Measurements from ENCODE around the gene TNFSF4.

The TNFSF4 gene

DNA sequence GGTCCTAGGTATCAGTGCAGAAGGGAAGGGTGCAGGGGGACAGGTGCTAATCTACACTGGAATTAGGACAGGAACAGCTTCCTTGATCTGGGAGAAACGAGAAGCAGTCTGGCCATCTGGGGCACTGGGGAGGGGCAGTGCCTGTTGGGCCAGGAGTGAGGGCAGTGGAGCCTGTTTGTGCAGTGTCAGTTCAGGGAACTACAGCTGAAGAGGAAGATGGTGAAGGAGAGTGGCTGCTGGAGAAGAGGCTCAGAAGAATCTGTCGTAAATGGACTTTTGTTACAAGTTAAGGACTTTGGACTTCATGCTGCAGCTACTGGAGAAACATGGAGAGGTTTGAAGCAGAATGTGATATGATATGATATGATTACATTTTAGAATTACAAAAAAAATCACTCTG, 3.2 kb upstream of the TNFSF4 start:
- DNase-seq, result no peak

DNA sequence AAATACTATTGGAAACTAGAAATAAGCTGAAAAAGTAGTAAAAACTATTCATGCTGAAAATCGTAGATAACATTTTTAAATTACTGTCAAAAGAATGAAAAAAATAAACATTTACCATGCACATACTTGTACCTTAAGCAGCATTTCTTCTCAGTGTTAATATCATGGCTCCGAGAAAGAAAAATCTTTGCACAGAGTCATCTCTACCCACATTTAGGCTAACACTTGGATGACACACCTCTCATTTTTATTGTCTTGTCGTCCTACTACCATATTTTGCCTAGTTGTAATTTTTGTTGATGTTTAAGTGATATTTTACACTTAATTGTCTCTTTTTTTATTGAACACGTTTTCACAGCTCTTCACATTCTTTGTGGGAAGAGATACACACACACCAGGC, 1.7 kb upstream of the TNFSF4 start:
- no peak for DNase-seq

DNA sequence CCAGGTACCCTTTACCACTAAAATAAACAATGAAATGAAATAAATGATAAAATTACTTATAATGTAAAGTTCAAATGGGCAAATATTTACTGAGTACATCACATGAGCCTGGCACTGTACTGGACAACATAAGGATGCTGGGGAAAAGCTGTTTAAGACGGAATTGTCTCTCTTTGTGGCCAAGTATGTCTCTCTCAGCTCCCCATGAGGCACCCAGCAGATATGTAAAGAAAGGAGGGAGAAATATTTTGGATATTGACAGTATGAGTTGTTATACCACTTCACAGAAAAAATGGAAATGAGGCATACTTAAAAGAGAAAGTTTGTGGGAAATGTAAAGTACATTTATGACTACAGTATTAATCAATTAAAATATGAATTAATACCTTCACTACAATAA, 1.0 kb upstream of the TNFSF4 start:
- no peak for DNase-seq

DNA sequence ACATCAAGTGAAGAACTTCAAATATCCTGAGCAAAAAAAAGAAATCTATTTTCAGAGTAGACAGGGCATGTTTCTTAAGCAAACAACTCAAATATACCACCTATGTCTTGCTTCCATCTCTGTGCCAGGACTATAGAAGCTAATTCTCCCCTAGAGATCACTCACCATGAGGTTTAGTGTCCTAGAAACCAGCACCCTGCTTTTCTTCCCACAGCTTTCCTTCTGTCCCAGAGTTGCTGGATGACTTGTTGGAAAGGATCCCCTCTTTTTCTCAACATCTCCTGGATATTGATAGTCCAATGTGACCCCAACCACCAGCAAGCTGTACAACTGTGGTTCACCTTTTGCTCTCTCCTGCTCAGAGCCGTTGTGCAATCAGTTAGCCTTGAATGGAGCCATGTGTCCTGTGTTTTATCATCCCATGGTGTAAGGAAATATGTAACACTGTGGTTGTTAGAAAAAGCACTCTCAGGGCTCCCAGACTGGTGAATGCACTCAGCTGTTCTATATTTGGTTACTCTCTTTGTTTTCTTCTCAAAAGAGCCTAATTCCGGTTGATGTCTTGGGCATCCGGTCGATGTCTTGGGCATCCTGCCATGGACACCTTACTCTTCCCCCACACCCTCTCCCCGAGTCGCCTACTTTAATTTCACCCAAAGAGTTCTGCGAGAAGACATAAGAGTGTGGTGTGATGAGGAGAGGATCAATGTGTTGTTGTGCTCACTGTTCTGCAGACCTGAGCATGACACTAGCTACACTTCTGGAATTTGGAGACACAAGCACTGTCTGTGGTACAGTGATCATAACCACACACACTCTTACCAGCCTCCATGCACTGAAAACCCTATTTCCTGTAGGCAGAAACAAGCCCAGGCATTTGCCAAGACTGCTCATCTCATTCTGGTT, 1.7 kb downstream of the TNFSF4 start:
- DNase-seq, result no peak

DNA sequence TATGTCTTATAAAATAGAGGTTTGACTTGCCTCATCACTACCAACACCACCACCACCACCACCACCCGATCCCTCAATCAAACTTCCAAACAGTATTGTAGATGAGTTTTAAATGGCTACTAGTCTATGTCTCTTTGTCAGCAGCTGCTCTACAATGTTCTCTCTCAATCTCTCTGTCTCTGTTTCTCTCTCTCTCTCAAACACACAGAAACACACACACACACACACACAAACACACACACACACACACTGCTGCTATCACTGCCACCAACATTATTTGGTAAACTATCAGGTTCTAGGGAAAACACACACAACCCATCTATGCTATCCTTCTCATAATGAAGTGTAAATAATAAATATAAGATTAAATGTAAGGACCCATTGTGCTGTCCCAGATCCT, 2.4 kb downstream of the TNFSF4 start:
- DNase-seq, result no peak

DNA sequence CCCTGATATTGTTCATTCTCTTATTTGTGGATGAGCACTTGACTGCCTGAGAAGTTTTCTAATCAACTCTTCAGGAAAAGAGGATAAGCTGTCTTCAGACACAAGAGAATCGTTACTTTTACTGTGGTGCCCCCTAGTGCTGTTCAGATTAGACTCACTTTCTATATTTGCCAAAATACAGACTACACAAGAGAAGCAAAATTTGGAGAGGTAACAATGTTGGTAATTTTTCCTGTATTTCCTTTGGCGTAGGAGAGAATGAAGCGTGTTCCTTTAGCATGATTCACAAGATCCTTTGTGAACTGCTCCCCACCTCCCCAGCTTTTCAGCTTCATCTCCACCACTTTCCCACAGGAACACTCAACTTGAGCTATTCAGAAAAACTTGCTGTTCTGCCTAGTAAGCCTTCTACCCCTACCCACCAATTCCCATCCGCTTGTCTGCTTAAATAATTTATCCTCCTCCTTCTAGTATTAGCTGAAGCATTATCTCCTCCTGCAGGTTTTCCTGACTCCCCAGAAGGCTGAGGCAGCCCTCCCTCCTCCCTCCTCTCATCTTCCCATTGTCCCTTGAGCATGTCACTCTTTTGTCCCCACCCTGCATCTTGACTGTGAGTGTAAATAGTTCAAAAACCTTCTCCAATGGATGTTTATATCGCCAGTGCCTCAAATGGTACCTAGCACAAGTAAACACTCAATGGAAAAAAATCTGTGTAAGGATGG, 4.5 kb downstream of the TNFSF4 start:
- no peak for DNase-seq

DNA sequence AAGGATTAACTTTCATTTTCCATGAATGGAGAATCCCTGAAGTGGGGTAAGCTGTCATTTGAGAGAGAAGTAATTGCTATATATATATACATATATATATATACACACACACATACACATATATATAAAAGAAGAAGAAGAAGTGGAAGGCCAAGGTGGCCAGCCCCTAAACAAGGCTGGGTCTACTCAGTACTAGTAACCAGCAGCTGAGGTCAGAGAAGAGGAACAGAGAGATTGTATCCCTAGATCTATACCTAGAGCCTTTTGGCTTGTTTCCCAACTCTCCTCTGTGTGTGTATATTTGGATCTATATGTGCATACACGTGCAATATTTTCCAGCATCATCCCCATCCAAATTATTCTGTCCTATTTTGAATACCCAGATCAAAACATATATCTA, 5.2 kb downstream of the TNFSF4 start:
- no peak for DNase-seq

DNA sequence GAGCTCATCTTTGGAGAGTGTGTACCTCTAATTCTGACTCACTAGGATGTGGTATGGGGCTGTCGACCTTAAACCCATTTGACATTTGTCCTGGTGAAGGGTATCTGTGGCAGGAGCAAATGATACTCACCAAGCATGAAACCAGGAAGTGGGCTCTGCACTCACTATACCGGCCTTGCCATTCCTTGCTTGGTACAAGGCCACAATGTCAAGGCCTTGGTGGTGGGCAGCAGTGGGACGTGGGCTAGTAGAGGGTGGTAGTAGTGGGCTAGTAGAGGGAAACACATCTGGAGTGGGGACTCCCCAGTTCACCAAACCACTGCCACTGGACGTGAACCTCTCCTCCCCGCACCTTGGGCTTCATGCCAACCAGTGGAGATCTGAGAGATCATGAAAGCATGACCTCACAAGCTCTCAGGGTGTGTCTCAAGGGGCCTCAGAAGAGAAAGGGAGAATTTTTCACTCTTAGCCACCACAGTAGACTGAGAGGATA, 11.5 kb downstream of the TNFSF4 start:
- no peak for DNase-seq

DNA sequence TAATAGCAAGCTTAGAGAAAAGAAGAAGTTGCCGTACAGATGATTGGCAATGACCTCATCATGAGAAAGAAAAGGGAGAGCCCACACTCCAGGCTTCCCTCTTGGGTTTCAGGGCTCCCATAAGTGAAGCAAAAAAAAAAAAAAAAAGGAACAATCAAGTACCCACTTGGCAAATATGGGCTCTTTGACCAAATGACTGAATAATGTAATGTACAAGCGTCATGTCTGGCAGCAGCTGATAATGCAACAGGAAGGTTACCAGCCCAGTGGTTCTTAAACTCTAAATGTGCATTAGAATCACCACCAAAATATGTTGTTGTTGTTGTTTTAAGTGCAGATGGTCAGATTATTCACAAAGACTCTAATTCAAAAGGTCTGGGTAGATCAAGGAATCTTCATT, 13.5 kb downstream of the TNFSF4 start:
- DNase-seq, result no peak

DNA sequence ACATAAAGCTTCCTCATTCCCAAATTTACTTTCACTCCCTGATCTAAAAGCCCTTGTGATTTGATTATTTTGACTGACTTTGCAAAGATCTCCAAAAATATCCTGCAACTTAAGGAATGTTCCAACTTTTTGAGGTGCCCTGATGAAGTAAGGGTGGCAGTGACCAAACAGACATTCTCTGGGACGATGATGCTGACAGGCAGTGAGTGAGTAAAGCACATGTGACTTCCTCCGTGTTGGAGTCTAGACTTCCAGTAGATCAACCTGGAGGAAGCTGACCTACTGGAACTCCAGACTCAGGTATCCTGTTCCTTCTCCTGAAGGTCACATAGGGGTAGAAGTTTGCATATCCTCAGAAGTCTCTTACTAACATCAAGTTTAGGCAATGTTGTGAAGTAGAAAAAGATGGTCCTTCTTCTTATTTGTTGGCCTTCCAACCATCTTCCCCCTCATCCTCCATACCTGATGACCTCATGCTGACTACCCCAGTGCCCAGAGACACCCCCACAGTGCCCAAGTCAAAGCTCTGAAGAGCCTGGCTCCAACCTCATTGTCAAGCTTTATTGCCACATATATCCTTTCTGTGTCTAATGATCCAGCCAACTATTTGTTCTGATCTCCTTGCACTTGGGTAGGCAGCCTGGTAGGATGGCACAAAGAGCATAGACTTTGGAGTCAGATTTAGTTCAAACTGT, 16.0 kb downstream of the TNFSF4 start:
- DNase-seq, result no peak

DNA sequence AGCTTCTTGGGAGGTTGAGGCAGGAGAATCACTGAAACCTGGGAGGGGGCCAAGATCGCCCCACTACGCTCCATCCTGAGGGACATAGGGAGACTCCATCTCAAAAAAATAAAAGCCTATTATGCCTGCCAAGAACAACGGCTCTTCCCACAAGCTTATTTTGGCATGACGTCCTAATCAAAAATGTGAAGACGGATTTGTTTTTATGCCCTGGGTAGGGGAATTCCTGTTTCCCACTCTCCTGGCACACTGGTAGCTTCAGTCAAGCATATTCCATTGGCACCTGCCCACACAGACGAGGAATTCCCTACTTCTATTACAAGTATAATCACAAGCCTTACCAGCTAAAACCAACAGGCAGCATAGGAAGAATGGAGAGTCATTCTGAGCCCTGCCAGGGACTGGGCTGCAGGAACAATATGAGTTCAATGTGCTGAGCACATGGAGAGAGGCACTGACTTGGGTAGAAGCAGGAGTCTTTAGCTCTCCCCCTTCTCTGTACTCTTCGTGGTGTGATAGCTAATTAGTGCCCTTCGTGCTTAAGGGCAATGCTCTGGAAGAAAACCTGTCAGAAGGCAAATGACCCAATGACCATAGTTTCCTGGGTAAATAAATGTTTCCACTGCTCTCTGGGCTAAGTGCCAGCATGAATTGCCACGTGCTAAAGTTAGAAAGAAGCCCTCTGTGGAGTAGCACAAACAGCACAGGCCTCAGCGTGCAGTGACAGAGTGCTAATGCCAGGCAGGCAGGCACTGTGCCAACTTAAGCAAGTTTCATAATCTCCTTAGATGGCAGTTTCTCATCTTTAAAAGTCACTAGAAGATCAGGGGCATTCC, 16.8 kb downstream of the TNFSF4 start:
- no peak for DNase-seq

DNA sequence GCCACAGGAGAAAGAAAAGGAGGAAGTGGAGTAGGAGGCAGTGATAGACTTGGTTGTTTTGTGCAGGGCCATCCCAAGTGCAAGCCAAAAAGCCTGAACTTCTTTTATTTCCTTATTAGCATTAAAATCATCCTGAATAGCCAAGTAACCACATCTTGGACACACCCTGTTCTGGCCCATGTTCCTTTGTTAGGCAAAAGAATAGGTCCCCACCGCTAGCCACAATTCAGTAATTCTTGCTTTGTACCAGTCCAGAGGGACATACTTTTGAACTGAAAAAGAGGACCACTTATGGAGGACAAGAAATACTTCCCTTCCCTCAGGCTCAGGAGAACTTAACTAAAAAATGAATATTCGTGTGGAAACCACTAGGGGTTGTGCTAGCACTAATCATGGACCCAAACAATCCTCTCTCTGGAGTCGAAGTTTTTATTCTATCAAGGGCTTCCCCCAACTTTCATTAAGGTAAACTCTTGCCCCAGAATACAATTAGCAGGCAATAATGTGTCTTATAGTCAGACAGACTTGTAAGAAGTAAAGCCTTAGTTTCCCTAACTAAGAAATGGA, 19.4 kb downstream of the TNFSF4 start:
- DNase-seq, result no peak

DNA sequence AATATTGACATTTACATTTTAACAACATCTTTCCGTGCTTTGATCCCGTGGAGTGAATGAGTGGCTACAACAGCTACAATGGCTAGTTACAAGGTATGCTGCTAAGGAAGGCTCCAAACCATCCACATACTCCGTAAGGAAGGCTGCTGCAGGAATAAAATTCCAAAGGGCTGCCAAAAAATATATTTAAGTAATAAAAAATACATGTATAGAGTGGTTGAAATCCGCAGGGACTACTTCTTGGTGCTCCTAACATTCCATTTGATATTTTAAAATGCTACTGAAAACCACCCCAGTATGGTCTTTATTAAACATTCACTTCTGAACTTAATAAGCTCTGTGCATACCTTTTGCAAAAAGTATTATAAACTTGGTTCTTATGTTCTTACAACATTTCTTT, 25.3 kb downstream of the TNFSF4 start:
- DNase-seq, result no peak

DNA sequence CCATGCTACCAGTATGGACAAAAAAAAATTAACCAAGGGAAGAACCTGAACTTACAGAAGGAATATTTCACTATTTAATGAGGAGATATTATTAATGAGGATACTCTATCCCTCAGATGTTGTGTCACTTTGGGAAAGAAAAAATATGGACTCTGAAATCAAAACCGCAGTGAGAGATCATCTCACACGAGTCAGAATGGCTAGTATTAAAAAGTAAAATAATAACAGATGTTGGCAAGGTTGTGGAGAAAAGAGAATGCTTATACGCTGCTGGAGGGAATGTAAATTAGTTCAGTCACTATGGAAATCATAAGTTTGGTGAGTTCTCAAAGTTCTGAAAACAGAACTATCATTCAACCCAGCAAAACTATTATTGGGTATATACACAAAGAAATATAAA, 30.9 kb downstream of the TNFSF4 start:
- DNase-seq, result no peak

DNA sequence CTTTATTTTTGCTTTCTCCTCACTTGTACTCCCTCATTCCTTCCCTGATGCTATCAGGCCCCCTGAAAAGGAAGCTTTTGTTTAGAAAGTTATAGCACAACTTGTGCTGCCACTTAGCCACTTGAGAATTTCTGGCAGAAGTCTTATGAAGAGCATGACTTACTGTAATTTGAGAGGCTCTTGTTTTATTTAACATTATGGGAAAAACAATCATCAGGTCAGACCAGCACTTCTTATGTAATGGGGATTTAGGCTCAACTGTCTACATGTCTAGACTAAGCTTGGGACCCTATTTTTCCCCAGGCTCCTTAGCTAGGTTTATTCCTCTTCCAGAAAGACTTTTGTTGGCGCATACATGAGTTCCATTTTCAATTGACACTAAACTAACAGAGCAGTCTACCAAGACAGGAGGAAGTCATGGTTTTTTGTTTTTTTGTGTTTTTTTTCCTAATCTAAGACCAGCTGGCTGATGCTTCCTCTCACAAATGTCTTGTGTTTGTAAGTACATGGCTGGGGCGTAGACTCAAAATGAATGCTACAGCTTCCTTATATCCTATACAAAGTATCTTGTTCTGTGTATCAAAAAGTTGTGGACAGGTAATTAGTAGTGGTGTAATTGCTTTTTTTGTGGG, 31.5 kb downstream of the TNFSF4 start:
- no peak for DNase-seq

DNA sequence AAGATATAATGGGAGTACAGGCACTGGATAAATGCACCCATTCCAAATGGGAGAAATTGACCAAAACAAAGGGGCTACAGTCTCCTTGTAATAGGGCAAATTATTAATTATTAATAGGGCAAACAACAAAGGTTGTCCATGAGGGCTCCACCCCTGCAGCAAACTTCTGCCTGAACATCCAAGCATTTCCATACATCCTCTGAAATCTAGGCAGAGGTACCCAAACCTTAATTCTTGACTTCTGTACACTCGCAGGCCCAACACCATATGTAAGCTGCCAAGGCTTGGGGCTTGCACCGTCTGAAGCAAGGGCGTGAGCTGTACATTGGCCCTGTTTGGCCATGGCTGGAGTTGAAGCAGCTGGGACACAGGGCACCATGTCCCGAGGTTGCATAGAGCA, 33.7 kb downstream of the TNFSF4 start:
- DNase-seq, result no peak

DNA sequence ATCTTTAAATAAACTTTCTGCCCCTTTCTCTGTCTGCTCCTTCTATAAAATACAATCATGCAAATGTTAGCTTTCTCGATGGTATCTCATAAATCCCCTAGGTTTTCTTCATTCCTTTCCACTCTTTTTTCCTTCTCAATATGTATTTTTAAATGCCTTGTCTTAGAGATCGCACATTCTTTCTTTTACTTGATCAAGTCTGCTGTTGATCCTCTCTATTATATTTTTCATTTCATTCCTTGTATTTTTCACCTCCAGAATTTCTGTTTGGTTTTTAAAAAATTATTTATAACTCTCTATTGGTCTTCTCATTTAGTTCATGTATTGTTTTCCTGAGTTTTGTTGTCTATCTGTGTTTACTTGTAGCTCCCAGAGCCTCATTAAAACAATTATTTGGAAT, 36.0 kb downstream of the TNFSF4 start:
- DNase-seq, result no peak

DNA sequence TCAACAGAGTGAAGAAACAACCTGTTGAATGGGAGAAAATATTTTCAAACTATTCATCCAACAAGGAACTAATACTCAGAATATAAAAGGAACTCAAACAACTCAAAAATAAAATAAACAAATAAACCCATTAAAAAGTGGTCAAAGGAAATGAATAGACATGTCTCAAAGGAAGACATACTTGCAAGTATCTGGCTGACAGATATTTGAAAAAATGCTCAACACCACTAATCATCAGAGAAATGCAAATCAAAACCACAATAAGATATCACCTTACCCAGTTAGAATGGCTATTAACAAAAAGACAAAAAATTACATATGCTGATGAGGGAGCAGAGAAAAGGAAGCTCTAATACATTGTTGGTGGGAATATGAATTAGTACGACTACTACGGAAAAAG, 38.2 kb downstream of the TNFSF4 start:
- DNase-seq, result no peak

DNA sequence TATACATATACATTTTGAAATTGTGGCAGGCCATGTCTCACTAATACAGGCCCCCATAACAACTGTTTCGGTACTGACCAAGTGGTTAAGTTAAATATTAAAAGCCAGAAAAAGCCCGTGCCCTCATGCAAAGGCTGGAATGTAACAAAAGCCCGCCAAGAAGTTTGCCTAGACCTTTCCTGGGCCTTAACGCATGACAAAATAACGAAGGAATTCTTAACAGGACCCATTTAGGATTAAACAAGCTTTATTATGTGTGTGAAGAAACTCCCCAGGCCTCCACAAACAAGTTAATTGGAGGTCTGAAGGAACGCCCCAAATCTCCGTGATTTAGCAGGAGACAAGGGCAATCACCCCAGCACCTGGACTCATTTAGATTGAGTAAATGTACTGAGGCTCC, 42.4 kb downstream of the TNFSF4 start:
- no peak for DNase-seq

DNA sequence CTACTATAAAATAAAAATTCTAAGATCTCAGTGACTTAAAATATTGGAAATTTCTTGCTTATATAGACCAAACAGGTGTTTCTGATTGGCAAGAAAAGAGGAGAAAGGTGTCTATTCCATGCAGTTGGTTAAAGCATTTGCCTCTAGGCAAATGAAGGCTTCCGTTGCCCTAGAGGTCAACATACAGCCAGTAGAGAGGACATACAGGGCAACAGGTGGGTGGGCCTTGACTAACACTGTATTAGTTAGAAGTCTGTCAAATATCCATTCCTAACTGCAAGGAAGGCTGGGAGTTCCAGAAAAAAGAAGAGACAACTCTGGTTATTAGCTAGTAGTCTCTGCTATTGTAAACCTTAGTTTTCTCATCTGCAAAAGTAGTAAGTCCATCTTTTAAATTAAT, 43.0 kb downstream of the TNFSF4 start:
- DNase-seq, result no peak

DNA sequence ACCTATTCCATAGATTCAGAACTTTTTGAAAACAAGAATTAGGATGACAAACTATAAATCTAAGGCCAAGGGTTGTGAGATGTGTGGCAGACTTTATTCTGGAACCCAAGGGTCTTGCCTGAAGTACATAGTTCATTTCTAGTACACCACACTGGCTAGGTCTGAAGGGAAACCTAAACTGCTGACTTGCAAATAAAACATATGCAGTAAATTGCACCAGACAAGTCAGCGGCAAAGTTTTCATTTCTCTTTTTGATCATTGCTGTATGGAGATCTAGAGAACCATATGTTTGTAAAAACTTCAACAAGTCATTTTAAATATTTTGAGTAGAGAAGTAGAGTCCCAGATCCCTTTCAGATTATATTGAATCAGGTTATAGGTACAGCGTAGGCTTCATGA, 43.9 kb downstream of the TNFSF4 start:
- no peak for DNase-seq

DNA sequence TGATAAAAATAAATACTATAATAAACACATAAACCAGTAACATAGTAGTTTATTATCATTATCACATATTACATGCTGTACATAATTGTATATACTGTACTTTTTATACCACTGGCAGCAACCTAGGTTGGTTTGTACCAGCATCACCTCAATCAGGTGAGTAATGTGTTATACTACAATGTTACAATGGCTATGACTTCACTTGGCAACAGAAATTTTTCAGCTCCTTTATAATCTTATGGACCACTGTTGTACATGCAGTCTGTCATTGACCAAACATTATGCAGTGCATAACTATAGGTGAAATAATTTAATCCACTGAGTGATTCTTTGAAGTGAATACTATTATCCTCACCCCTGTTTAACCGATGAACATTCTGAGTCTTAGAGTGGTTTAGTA, 44.5 kb downstream of the TNFSF4 start:
- DNase-seq, result no peak

Data from NCI-H146 (cell line).